Peyer's patch (tissue), 4 donors: ENCODE data around the gene HNRNPA3.

Experiments
- CTCF ChIP-seq, 6 experiments: fragments of 450-650 bp in 4 of 6; fragments of 200-600 bp in 2 of 6; sonication (generic) in 1 of 6; IDR thresholded peaks; one replicate each; pipeline ENCODE4 v1.5.1; 2017 to 2019; ENCODE audit warnings: antibody characterized with exemption in 6 of 6, mild to moderate bottlenecking in 3 of 6, moderate library complexity in 1 of 6
- POLR2A ChIP-seq, 2 donors: fragments of 450-650 bp; IDR thresholded peaks; one replicate each; pipeline ENCODE4 v1.5.1; 2017; ENCODE audit warnings: antibody characterized with exemption in 2 of 2, mild to moderate bottlenecking in 2 of 2, moderate library complexity in 2 of 2

- TF ChIP-seq POLR2A (IDR thresholded peaks at IDR 0.05) (no peak), CTCF (IDR thresholded peaks at IDR 0.05) (no peak)
Observed at GRCh38 chr2:177192788-177193187, 19.8 kb upstream of the HNRNPA3 start.
